Dermis blood vessel endothelial cell (primary cell): ENCODE measurements around the gene PVALEF. TPM values are rescaled to one million over a fixed set of nuclear protein-coding genes. Genes with fewer than 3 reads are reported as not detected.

Source experiments
- DNase-seq: peaks from one replicate; pipeline ENCODE4 v3.0.0; 2010
- total RNA-seq: library from RNA; depleted of rRNA; stranded (reverse); fragments of >200 nt; gene quantifications from 2 replicates; pipeline ENCODE4 v1.2.3, GENCODE V29; 2014

PVALEF gene
- total RNA-seq, result not detected in 2 replicates

DNA sequence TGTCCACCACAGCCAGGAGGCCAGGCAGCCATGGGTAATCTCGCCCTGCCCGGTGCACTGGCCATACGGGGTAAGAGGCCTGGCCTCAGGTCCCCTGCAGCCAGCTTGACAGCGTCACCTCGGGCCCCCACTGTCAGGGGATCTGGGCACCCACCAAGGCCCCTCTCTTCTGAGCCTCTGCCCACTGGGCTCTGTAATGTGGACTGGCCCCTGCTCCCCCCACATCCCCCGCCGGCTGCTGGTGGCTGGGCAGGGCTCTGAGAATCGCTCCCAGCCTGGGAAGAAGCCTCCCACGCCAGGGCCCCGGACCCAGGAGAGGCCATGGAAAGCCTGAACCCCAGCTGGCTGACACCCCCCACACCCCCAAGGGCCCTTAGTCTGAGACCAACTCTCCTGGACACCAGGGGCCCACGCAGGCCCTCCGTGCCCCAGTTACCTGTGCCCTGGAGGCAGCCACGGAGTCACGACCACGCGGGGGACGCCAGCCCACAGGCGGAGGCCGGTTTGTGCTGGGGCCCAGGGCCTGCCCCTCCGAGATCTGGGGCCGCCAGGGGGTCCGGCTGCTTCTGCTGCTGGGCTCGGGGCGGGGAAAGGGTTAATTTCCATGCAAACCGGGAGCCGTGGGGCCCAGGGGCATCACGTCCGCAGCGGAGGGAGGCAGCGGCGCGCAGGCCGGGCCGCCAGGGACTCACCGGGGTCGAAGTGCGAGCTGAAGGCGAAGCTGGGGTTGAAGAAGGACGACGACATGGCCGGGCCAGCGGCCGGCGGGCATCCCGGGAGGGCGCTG, at the start of gene PVALEF:
Gene PVALEF, plus strand, starts transcription at position 262 of the 787 bp plus-strand sequence. CDS start 15,720 bp downstream, outside the sequence.
- DNase-seq, result peak; percentile 18

DNA sequence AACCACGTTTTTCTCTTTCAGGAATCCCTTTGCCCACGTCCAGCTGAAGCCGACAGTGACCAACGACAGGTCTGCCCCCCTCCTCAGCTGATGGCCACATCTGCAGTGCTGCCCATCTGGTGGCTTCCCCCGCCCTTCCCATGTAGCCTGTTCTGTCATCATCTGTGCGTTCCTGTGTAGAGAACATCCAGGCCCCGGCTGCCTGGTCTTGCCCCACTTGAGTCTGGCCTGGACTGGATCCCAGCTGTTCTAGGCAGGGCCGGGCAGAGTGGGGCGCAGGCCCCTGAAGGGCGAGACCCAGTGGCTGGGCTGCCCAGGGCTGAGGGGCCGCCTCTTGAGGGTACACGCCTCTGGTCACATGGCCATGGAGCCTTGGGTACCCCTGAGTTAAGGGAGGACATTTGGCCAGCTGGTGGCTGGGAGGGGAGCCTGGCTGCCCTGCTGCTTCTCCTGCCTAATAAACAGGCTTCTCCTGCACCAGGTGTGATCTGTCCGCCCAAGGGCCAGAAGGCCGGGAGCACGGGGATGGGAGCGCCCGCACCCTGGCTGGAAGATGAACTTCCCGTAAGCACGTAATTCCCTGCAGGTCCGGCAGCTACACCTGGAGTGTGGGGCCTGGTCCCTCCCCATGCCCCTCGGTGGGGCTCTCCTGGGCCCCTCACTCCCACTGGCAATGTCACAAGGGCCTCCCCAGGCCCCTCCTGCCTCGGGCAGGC, 49.4 kb upstream of the PVALEF start:
- no peak for DNase-seq

DNA sequence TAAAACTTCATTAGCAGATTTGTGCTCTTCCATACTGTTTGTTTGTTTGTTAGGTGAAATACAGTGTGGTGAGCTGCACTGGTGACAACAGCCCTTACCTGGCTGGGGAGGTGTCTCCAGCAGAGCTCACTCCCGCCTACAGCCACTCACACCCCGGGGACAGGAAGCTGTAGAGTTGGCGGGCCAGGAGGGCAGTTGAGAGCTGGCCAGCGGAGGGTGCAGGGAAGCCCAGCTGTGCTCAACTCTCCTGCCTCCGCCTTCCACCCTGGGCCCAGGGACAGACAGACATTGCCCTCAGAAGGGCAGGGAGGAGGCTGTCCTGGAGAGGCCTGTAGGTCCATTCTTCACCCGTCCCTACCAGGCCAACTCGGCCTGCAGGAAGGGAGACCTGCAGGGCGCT, 48.6 kb upstream of the PVALEF start:
- DNase-seq, result no peak

DNA sequence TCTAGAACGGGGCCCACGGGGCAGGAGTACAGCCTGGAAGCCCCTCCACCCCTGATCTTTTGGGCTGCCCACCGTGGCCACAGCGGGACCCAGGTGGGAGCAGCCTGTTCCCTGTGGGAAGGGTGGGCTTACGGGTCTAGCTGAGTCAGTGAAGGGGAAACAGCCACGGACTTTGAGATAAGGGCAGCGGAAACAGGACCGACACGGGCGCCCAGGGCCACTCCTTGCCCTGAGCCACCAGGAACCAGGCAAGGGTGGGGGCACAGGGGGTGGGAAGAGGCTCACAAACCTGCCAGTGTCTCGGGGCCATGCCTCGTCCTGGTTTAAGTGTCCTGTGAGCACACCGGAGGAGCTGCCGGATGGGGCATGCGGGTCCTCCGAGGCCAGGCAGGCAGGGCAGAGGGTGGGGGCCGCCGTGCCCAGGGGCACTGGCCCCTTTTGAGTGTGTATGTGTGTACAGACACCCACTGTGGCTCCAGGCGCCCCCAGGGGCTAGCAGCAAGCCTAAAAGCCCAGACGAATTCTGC, 47.6 kb upstream of the PVALEF start:
- DNase-seq, result no peak

DNA sequence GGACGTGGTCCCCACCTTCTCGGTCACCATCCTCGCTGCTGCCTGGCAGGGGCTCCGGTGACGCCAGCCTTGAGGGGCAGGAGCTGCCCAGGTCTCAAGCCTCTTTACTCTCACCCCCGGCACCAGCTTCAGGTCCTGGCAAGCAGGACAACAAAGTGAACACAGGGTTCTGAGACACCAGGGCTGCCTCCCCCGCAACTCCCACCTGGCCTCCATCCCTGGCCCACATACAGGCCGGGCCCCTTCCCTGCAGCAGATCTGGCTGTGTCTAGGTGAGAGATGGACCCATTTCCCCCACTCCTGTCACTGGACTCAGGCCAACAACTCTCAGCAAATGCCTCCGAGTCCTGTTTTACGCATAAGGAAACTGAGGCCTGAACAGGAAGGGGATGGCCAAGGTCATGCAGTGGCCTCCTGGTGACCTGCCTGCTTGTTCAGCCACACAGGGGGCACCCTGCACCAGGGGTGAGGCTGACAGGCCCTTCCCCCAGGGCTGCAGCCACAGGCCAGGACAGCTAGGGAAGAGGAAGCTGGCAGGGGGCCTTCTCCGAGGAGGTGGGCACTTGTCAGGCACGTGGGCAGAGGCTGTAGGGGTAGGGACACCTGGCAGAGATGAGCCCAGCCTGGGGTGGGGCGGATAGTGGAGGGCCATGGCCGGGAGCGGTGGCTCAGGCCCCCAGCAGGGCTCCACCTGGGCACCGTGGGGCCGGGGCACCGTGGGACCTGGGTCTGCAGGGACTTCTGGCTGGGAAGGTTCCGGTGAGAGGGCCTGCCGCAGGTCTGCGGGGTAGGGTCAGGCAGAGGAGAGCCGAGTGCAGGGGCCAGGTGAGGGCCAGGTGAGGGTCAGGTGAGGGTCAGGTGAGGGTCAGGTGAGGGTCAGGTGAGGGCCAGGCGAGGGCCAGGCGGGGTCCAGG, 46.7 kb upstream of the PVALEF start:
- DNase-seq, result no peak

DNA sequence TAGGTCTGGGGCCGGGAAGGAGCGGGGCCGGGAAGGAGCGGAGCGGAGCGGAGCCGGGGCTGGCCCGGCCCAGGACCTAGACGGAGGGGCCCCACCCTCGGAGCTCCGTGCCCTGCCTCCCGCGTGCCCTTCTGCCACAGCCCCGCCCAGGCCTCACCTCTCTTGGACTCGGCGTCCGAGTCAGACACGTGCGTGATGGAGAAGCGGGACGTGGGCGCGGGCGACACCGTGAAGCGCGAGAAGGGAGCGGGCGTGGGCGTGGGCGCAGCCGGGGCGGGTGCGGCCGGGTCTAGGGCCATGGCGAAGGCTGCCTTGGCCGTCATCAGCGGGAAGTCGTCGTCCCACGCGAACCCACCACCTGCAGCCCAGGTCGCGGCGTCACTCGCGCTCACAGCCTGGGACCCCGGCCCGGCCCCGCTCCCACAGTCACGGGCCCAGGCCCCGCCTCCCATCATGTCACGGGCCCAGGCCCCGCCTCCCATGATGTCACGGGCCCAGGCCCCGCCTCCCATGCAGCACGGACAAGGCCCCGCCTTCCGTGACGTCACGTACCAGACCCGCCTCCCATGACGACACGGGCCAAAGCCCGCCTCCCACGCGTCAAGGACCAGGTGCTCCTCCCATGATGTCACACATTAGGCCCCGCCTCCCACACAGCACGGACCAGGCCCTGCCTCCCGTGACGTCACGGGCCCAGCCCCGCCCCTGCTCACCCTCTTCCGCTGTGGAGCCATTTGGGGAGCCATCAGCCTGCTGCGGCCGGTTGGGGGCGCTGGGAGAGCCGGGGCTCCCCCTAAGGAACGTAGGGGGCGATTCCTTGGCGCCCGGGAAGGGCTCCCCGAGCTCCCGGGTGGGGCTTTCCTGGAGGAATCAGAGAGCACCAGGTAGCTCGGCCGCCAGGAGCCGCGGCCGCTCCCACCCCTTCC, 45.8 kb upstream of the PVALEF start:
- DNase-seq, result peak; percentile 97

DNA sequence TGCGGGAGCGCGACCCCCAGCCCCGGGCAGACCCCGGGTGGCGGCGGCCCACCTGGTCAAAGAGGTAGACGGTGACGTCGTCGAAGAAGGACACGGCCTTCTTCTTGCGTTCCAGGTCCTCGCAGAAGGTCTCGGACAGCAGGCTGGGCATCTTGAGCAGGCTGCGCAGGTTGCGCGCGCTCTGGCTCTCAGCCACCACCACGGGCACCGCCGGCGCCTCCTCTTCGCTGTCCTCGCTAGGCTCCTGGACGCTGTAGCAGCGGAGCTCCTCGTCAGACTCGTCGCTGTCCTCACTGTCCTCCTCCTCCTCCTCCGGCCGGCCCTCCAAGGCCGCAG, 45.2 kb upstream of the PVALEF start:
- DNase-seq, result no peak

DNA sequence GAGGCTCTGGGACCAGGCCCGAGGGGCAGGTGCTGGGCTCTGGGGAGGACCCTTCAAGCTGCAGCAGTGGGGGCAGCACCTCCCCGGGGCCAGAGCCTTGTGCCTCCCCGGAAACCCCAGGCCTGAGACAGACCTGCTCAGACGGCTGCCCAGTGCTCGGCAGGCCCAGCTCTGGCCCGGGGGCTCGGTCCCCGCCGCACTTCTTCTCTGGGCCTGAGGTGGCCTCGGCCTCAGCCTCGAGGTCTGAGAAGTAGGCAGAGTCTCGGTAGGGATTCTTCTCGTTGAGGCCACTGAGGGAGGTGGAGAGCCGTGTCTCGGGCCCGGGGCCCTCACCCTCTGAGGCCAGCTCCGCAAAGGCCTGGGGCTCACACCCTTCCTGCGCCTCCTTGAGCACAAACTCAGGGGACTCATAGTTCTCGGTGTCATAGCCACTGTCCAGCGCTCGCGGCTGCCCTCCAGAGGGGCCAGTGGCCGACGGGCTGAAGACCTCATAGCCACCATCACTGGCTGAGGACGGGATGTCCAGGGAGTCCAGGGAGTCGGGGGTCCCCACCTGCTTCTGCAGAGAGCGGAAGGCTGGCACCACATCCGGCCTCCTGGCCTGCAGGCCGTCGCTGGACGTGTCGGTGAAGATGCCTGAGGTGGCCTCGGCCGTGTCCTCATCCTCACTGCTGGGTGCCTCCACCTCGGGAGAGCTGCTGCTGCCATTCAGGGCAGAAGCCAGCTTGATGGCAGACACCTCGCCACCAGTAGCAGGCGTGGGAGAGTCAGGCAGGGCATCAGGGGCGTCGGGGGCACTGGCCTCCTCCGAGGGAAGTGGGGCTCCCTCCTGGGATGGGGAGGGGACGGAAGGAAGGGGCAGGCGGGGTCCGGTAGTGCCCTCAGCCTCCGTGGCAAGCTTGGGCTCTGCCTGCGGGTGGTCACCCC, 44.3 kb upstream of the PVALEF start:
- no peak for DNase-seq

DNA sequence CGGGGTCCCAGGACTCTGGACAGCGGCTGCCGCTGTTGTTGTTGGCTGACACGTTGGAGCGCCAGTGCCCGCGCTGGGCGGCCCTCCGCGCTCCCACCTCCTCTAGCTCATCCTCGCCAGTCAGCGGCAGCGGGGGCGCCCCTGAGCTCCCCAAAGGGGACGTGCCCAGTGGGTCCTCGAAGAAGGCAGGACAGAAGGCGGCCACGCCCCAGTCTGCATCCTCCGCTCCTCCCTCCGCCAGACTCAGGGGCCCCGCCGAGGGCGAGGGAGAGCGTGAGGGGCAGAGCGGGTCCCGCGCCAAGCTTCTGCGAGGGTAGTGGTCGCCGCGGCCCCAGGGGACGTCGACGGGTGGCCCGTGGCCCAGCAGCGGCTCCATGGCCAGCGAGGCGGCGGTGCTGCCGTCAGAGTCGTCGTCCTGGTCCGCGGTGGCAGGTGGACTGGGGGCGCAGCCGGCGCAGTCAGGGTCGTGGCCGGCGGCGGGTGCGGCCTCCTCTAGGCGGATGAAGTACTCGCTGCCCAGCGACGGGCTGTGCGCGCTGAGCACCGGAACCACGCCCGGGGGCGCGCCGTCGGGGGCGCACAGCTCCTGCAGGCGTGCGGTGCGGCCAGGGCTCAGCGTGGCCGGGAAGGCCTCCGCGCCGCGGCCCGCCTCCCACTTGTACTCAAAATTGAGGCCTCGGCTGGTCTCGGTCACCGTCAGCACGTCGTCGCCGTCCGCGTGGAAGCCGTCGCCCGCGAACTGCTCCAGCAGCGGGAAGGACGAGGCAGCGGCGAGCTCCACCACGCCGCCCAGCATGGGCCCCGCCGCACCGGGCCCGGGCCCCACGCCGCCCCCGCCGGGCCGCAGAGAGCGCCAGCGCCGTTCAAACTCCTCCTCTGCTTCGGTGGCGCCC, 43.2 kb upstream of the PVALEF start:
- no peak for DNase-seq

DNA sequence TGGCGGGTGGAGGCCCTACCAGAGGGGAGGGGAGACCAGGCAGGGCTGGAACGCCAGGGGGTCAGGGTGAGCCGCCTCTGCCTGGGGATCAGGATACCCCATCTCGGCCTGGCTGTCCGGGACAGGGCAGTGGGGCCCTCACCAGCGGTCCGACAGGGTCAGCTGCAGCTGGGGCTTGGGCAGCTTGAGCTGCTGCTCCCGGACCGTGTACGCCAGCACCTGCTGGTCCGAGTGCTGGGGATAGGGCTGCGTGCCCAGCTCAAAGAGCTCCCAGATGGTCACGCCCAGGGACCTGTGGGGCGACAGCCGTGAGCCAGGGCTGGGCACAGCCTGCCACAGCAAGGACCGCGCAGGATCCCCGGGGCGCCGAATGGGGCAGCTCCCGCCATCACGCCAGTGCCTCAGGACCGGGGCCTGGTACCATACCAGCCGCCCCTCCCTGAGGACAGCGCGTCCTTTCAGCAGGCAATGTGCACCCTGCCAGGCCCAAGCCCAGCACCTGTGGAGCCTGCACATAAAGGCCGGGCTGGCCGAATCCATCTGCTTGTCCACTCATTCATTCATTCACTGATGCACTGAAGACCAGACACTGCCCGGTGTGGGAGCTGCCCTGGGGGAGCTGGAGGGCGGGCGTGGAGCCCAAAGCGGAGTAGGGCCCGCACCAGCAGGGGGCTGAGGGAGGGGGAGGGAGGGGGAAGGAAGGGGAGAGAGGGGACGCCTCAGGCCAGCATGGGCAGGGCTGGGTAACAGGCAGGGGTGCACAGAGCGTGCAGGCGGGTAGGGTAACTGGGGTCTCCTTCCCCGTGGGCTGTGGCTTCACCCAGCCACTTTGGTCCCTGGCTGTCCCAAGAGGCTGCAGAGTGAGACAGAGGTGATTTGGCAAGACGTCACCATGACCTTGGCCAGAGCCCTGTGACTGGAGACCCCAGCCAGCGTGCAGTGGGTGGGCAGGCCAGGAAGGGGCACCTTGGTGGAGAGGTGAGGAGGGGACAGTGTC, 42.0 kb upstream of the PVALEF start:
- DNase-seq, result no peak

DNA sequence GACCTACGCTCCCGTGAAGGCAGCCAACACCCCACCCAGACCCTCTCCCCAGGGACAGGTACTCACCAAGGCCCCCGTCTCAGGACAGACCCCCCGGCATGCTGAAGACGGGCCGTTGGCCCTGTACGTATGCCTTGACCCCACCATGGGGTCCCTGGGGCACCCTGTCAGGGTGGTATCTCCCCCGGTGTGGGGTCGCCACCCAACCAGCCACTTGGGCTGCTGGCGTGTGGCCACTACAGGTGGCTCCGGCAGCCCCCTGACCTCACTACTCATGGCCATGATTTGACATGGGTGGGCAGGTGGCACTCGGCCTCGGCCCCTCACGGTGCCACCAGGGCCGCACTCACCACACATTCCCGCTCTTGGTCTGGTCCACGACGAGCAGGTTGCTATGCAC, 40.9 kb upstream of the PVALEF start:
- DNase-seq, result no peak

DNA sequence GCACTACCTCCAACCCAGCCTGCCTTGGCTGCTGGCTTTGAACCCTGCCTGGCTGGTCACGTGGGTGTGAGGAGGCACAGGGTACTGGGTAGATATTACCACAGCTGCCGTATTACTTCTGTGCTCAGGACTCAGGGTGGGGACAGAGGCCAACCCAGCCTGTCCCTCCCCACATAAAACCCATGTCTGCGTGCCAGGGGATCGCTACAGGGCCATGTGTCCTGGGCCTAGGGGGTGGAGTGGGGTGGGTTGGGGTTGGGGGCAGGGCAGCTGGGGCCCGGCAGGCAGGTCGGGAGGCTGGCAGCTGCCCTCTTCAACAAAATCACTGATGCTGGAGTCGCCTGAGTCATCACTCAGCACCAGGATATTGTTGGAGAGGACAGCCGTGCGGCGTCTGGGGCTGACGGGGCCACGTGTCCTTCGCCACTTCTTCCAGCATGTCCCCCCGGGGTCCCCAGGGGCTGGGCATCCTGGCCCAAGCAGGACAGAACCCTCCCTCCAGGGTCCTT, 39.7 kb upstream of the PVALEF start:
- no peak for DNase-seq

DNA sequence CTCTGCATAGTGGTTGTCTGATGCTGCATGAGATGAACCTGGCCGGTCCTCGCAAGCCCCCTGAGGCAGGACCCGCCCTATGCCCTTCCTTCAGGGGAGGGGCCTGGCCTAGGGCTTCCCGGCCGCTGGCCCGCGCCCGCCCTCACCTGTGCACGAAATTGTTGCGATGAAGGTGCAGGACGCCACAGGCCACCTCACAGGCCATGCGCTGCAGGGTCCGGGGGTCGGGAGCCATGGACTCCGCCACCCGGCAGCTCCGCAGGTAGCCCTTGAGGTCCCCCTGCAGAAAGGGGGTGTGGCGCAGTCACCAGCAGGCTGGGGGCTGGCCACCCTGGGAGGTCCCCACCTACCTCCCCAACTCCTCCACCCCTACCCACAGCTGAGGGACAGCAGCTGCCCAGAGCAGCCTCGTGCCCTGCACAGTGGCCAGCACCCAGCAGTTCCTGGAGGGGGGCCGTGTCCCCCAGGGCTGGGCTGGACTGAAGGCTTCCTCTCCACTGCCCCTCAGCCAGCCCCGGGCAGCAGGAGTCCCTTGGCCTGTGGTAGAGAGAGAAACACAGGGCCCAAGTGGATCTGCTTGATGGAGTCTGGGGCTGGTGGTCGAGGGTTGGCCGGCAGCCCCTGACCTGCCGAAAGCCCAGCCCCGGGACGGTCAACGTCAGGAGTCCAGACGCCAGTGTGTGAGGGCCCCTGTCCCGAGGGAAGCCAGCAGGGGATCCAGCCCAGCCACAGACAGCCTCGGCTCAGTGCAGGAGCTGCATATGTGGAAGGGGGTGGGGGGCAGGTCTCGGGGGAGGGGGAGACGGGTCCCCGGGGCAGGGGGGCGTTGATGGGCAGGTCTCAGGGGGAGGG, 38.8 kb upstream of the PVALEF start:
- no peak for DNase-seq

DNA sequence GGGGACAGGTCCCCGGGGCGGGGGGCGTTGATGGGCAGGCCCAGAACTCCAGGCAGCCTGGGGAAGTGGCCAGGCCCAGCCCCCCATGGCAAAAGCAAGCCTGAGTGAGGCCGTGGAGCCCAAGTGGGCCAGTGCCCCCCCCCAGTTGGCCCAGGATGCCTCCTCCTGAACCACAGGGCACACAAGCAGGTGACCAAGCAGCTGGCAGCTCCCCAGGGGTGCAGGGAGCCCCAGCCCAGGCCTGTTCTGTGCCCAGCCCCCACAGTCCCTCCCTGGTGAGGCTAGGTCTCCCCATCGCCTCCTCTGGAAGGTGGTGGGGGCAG, 38.2 kb upstream of the PVALEF start:
- DNase-seq, result no peak

DNA sequence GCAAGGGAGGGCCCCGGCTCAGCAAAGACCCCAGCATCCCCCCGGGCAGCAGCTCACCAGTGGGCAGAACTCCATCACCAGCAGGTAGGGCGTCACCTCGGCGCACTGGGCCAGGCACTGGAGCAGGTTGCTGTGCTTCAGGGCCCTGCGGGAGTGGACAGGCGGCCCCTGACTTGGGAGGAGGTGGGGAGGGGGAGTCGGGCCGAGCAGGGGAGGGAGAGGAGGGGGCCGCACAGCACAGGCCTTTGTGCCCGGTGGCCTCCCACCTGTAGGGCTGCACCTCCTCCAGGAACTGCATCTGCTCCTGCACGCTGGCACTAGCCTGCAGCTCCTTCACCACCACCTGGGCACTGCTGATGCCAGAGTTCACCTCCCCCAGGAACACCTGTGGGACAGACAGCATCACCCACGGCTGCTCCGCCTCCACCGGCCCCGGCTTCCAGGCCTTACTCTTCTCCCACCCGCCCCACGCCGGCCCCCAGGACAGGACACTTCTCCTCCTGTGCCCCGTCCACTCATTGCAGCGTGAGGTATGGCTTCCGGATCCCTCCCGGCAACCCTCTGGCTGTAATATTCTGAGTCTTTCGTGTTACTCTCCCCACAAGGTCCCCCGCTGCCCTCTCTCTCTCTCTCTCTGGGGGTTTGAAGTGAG, 37.7 kb upstream of the PVALEF start:
- DNase-seq, result no peak

DNA sequence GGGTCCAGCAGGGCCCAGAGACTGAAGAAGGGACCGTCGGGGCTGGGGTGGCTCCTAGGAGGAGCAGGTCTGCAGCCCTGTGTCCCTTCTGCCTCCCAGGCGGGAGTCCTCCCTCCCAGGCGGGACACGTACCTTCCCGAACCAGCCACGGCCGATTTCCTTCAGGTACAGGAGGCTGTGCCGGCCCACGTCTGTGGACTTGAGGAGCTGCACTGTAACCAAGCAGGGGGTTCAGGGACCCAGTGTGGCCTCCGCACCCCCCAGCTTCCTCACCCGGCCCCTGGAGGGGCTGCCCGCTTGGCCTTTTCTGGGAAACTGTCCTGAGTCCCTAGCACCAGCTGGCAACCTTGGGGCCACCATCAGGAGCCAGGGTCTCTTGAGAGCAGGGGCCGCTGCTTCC, 37.0 kb upstream of the PVALEF start:
- no peak for DNase-seq

DNA sequence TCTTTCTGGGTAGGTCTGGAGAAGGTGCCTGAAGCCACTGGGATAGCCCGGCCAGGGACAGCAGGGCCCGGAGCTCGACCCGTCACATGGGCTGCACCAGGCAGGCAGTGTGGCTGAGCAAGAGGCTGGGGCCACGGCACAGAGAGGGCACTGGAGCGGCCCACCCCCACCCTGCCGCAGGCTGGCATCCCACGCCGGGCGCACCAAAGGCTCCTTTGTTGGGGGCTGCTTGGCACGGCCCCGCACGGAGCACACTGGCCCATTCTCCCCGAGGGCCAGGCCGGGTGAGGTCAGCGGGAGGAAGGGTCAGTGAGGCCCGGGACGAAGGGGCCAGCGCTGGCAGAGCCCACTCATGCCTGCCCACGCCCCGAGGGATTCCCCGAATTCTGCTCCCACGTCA, 36.5 kb upstream of the PVALEF start:
- DNase-seq, result no peak
